ENCODE results near the gene OR52M1. TPM values are rescaled to one million over a fixed set of nuclear protein-coding genes. Genes with fewer than 3 reads are reported as not detected.
"Not testable (repeated sequence)": the region's sequence is repeated elsewhere in the genome, so short reads cannot be mapped to it uniquely, and the experiment has no call there.

Gene OR52M1
- total RNA-seq, 4 donors from 2014 or later = not detected

GRCh38 chr11:4527926-4528325, 17.1 kb upstream of the OR52M1 start:
- H3K27ac ChIP-seq = no peak overlapping the region
- H3K36me3 ChIP-seq = no peaks in the 10 kb centered on the region
- H3K9me3 ChIP-seq = no peaks in the 10 kb centered on the region
- no peak overlapping the region for H3K4me3 ChIP-seq
- DNase-seq = no peak
- TF ChIP-seq POLR2A (IDR thresholded peaks at IDR 0.05) (no peak), CTCF (IDR thresholded peaks at IDR 0.05) (no peak)
- no peaks in the 10 kb centered on the region for H3K4me1 ChIP-seq
- no peaks in the 10 kb centered on the region for H3K27me3 ChIP-seq

- not testable (repeated sequence) for H3K27ac ChIP-seq, H3K27me3 ChIP-seq, H3K4me3 ChIP-seq, H3K9me3 ChIP-seq, H3K36me3 ChIP-seq, H3K4me1 ChIP-seq, DNase-seq
Observed at GRCh38 chr11:4531686-4532085, 13.3 kb upstream of the OR52M1 start.

GRCh38 chr11:4539603-4540219, 5.3 kb upstream of the OR52M1 start:
- no peaks in the 10 kb centered on the region for H3K27me3 ChIP-seq
- no peaks in the 10 kb centered on the region for H3K4me1 ChIP-seq
- H3K36me3 ChIP-seq = no peaks in the 10 kb centered on the region
- DNase-seq = peak; percentile 25 to 79 (median 63)
- no peak overlapping the region for H3K27ac ChIP-seq
- H3K9me3 ChIP-seq = no peaks in the 10 kb centered on the region
- peak in 4 of 6 experiments; percentile 39 to 62 (median 52) for TF ChIP-seq CTCF (IDR thresholded peaks at IDR 0.05)
- no peak for TF ChIP-seq POLR2A (IDR thresholded peaks at IDR 0.05)
- no peak overlapping the region for H3K4me3 ChIP-seq

- TF ChIP-seq CTCF (IDR thresholded peaks at IDR 0.05) (no peak), POLR2A (IDR thresholded peaks at IDR 0.05) (no peak)
- H3K27me3 ChIP-seq = no peaks in the 10 kb centered on the region
- no peak overlapping the region for H3K4me3 ChIP-seq
- H3K36me3 ChIP-seq = no peaks in the 10 kb centered on the region
- no peak for DNase-seq
- no peak overlapping the region for H3K27ac ChIP-seq
- H3K9me3 ChIP-seq = no peaks in the 10 kb centered on the region
- H3K4me1 ChIP-seq = no peaks in the 10 kb centered on the region
Observed at GRCh38 chr11:4541071-4541470, 3.9 kb upstream of the OR52M1 start.

GRCh38 chr11:4543561-4543960, 1.4 kb upstream of the OR52M1 start:
- no peak overlapping the region for H3K4me3 ChIP-seq
- no peak overlapping the region for H3K27ac ChIP-seq
- no peaks in the 10 kb centered on the region for H3K27me3 ChIP-seq
- H3K9me3 ChIP-seq = no peaks in the 10 kb centered on the region
- no peaks in the 10 kb centered on the region for H3K4me1 ChIP-seq
- no peak for DNase-seq
- TF ChIP-seq CTCF (IDR thresholded peaks at IDR 0.05) (no peak), POLR2A (IDR thresholded peaks at IDR 0.05) (no peak)
- H3K36me3 ChIP-seq = no peaks in the 10 kb centered on the region

- H3K4me3 ChIP-seq = no peak overlapping the region
- peaks cover 0 to 5% (median 0%) of the 10 kb centered on the region in 4 donors for H3K9me3 ChIP-seq
- H3K36me3 ChIP-seq = no peaks in the 10 kb centered on the region
- H3K27ac ChIP-seq = peak overlapping the region in 1 of 4 donors; percentile 17
- no peaks in the 10 kb centered on the region for H3K27me3 ChIP-seq
- TF ChIP-seq CTCF (IDR thresholded peaks at IDR 0.05) (no peak), POLR2A (IDR thresholded peaks at IDR 0.05) (no peak)
- DNase-seq = no peak
- no peaks in the 10 kb centered on the region for H3K4me1 ChIP-seq
Observed at GRCh38 chr11:4546878-4547277, 1.9 kb downstream of the OR52M1 start.
